Measurements from ENCODE around the gene AP1G1.

Gene AP1G1

GRCh38 chr16:71845639-71846430, 37.2 kb upstream of the AP1G1 start, which contains the start of gene ATXN1L (continued):
- TF ChIP-seq, protein P1, sequence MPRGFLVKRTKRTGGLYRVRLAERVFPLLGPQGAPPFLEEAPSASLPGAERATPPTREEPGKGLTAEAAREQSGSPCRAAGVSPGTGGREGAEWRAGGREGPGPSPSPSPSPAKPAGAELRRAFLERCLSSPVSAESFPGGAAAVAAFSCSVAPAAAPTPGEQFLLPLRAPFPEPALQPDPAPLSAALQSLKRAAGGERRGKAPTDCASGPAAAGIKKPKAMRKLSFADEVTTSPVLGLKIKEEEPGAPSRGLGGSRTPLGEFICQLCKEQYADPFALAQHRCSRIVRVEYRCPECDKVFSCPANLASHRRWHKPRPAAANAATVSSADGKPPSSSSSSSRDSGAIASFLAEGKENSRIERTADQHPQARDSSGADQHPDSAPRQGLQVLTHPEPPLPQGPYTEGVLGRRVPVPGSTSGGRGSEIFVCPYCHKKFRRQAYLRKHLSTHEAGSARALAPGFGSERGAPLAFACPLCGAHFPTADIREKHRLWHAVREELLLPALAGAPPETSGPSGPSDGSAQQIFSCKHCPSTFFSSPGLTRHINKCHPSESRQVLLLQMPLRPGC (tag by site-specific recombination; IDR thresholded peaks at IDR 0.05) = no peak
- no peak for TF ChIP-seq ZNF670 (tag by site-specific recombination; IDR thresholded peaks at IDR 0.05; ENCODE audit: low read depth)
- TF ChIP-seq ZNF449 (tag by site-specific recombination; IDR thresholded peaks at IDR 0.05) = peak; percentile 55; the same call in 1 of the 2 replicates
- TF ChIP-seq ZNF768 (tag by site-specific recombination; IDR thresholded peaks at IDR 0.05) = no peak
- TF ChIP-seq, protein P2, sequence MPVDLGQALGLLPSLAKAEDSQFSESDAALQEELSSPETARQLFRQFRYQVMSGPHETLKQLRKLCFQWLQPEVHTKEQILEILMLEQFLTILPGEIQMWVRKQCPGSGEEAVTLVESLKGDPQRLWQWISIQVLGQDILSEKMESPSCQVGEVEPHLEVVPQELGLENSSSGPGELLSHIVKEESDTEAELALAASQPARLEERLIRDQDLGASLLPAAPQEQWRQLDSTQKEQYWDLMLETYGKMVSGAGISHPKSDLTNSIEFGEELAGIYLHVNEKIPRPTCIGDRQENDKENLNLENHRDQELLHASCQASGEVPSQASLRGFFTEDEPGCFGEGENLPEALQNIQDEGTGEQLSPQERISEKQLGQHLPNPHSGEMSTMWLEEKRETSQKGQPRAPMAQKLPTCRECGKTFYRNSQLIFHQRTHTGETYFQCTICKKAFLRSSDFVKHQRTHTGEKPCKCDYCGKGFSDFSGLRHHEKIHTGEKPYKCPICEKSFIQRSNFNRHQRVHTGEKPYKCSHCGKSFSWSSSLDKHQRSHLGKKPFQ (tag by site-specific recombination; IDR thresholded peaks at IDR 0.05) = no peak
- TF ChIP-seq ZBTB20 (tag by site-specific recombination; IDR thresholded peaks at IDR 0.05) = peak; percentile 65
- TF ChIP-seq MYNN (tag by site-specific recombination; IDR thresholded peaks at IDR 0.05; ENCODE audit: borderline replicate concordance) = no peak
- peak; percentile 85 for TF ChIP-seq SP2 (tag by site-specific recombination; IDR thresholded peaks at IDR 0.05)
- no peak for TF ChIP-seq ZNF521 (tag by site-specific recombination; IDR thresholded peaks at IDR 0.05)
- TF ChIP-seq ZSCAN23 (tag by site-specific recombination; IDR thresholded peaks at IDR 0.05) = no peak
- no peak for TF ChIP-seq TCF7L2 (IDR thresholded peaks at IDR 0.05; ENCODE audit: borderline replicate concordance, low read depth, low read length)
- TF ChIP-seq ZNF362 (tag by site-specific recombination; IDR thresholded peaks at IDR 0.05) = peak; percentile 4; the same call in 1 of the 2 replicates
- peak; percentile 52; the same call in 1 of the 2 replicates for TF ChIP-seq ZNF692 (tag by site-specific recombination; IDR thresholded peaks at IDR 0.05)
- TF ChIP-seq ZNF354C (tag by site-specific recombination; IDR thresholded peaks at IDR 0.05; ENCODE audit: borderline replicate concordance, low read depth) = no peak
- TF ChIP-seq, protein P3, sequence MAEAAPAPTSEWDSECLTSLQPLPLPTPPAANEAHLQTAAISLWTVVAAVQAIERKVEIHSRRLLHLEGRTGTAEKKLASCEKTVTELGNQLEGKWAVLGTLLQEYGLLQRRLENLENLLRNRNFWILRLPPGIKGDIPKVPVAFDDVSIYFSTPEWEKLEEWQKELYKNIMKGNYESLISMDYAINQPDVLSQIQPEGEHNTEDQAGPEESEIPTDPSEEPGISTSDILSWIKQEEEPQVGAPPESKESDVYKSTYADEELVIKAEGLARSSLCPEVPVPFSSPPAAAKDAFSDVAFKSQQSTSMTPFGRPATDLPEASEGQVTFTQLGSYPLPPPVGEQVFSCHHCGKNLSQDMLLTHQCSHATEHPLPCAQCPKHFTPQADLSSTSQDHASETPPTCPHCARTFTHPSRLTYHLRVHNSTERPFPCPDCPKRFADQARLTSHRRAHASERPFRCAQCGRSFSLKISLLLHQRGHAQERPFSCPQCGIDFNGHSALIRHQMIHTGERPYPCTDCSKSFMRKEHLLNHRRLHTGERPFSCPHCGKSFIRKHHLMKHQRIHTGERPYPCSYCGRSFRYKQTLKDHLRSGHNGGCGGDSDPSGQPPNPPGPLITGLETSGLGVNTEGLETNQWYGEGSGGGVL (tag by site-specific recombination; IDR thresholded peaks at IDR 0.05) = peak; percentile 93
- peak; percentile 87 for TF ChIP-seq ZNF561 (tag by site-specific recombination; IDR thresholded peaks at IDR 0.05; ENCODE audit: borderline replicate concordance)
- TF ChIP-seq SP3 (tag by site-specific recombination; IDR thresholded peaks at IDR 0.05) = peak; percentile 90
- TF ChIP-seq ZBTB8A (tag by site-specific recombination; IDR thresholded peaks at IDR 0.05) = peak; percentile 79
- TF ChIP-seq ZNF837 (tag by site-specific recombination; IDR thresholded peaks at IDR 0.05) = no peak
- TF ChIP-seq ZNF112 (tag by site-specific recombination; IDR thresholded peaks at IDR 0.05) = no peak
- TF ChIP-seq ZNF394 (tag by site-specific recombination; IDR thresholded peaks at IDR 0.05; ENCODE audit: borderline replicate concordance) = no peak
- no peak for TF ChIP-seq ZNF791 (tag by site-specific recombination; IDR thresholded peaks at IDR 0.05)
- TF ChIP-seq ZNF174 (tag by site-specific recombination; IDR thresholded peaks at IDR 0.05) = peak; percentile 39; the same call in 1 of the 2 replicates
- peak; percentile 65; the same call in 1 of the 2 replicates for TF ChIP-seq ZBTB48 (tag by site-specific recombination; IDR thresholded peaks at IDR 0.05)
- no peak for TF ChIP-seq ZNF350 (tag by site-specific recombination; IDR thresholded peaks at IDR 0.05)
- peak; percentile 61 for TF ChIP-seq IKZF3 (tag by site-specific recombination; IDR thresholded peaks at IDR 0.05)
- TF ChIP-seq, protein P4, sequence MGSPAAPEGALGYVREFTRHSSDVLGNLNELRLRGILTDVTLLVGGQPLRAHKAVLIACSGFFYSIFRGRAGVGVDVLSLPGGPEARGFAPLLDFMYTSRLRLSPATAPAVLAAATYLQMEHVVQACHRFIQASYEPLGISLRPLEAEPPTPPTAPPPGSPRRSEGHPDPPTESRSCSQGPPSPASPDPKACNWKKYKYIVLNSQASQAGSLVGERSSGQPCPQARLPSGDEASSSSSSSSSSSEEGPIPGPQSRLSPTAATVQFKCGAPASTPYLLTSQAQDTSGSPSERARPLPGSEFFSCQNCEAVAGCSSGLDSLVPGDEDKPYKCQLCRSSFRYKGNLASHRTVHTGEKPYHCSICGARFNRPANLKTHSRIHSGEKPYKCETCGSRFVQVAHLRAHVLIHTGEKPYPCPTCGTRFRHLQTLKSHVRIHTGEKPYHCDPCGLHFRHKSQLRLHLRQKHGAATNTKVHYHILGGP (tag by site-specific recombination; IDR thresholded peaks at IDR 0.05) = no peak
- TF ChIP-seq GLIS1 (tag by site-specific recombination; IDR thresholded peaks at IDR 0.05) = peak; percentile 79
- TF ChIP-seq YY2 (tag by site-specific recombination; IDR thresholded peaks at IDR 0.05) = peak; percentile 46; the same call in 1 of the 2 replicates

Measured in HEK293 (cell line).